MCF 10A (cell line): Measurements from ENCODE around the gene IFNLR1. TPM values are rescaled to one million over a fixed set of nuclear protein-coding genes. Genes with fewer than 3 reads are reported as not detected.
A peak's percentile ranks its signal among the peaks of the same experiment; 100 is the strongest.

Experiments used
- BruUV-seq: library from RNA; stranded (reverse); fragments of 400-500 nt; replicated peaks from 2 replicates; lab custom pipeline; 2021; lab: Mats Ljungman, UMichigan
- CTCF ChIA-PET: fragments of 300-600 bp; sonication (Branson Sonifier 250); formaldehyde crosslinking; extraction: SDS; loops from one replicate; lab custom pipeline; 2021; ENCODE audit warnings: antibody characterized with exemption, inconsistent platforms; lab: Yijun Ruan, JAX
- POLR2A ChIA-PET: fragments of 300-600, 350-650 bp; sonication (Branson Sonifier 250); formaldehyde crosslinking; extraction: SDS; loops from one replicate; lab custom pipeline; 2020; ENCODE audit warnings: antibody characterized with exemption, inconsistent platforms; lab: Yijun Ruan, JAX
- DNase-seq: peaks from one replicate; pipeline ENCODE4 v3.0.0-alpha.2; 2018; ENCODE audit not compliant: unreplicated experiment
- H3K27ac Mint-ChIP-seq: one replicate; pipeline ENCODE4 v1.8.0; 2022; ENCODE audit warnings: mild to moderate bottlenecking, low read depth, mixed read lengths; ENCODE audit not compliant: unreplicated experiment
- H3K27me3 Mint-ChIP-seq: one replicate; pipeline ENCODE4 v1.8.0; 2022; ENCODE audit warnings: mixed read lengths; ENCODE audit not compliant: insufficient read depth, unreplicated experiment
- H3K36me3 Mint-ChIP-seq: one replicate; pipeline ENCODE4 v1.8.0; 2022; ENCODE audit warnings: mild to moderate bottlenecking, moderate library complexity, mixed read lengths; ENCODE audit not compliant: insufficient read depth, unreplicated experiment
- H3K4me1 Mint-ChIP-seq: one replicate; pipeline ENCODE4 v1.8.0; 2022; ENCODE audit warnings: mixed read lengths; ENCODE audit not compliant: insufficient read depth, unreplicated experiment
- H3K4me3 Mint-ChIP-seq: one replicate; pipeline ENCODE4 v1.8.0; 2022; ENCODE audit warnings: mild to moderate bottlenecking, moderate library complexity, mixed read lengths; ENCODE audit not compliant: unreplicated experiment
- H3K9me3 Mint-ChIP-seq: one replicate; pipeline ENCODE4 v1.8.0; 2022; ENCODE audit warnings: mixed read lengths; ENCODE audit not compliant: unreplicated experiment
- intact Hi-C: fragments of 100-400 bp; cut with micrococcal nuclease; formaldehyde crosslinking; loops from 2 replicates; pipeline ENCODE4 v1.14.1; 2022
- total RNA-seq: library from RNA; stranded (reverse); gene quantifications from 2 replicates; pipeline ENCODE4 v1.2.3, GENCODE V29; 2022
- TF ChIP-seq, protein P1 (sequence below): fragments of 200-600 bp; IDR thresholded peaks from one replicate; pipeline ENCODE4 v1.8.0; 2022; ENCODE audit warnings: antibody characterized with exemption, mild to moderate bottlenecking; ENCODE audit not compliant: unreplicated experiment

Gene IFNLR1
- total RNA-seq, 1 experiment from 2014 or later, result 0.19 TPM

DNA sequence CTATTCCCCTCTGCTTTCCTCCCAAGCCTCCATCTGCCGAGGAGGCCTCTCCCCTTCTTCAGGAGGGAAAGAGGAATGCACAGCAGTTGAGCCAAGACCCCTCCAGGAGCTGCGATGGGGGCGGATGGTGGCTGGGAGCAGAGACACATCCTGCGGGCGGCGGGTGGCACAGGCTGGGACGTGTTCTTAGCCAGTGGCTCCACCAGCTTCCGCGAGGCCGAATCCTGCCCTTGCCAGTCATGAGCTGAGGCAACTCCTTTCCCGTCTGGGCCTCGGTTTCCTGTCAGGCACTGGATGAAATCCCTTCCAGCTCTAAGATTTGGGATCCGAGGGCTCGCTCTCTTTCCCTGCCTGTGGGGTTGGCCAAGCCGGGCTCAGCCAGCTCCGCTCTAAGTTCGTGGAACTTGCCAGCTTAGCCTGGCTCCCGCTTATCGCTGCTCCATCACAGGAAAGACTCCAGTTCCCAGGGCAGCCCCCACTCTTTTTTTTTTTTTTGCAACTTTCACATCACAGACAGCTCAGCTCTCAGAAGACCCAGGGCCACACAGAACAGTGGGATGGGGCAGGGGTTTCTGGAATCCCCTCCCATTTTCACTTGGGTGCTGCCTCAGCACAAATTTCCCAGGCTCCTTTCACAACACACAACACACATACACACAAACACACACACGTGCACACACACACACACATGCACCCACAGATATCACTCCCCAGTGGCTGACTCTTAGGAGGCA, 75.7 kb downstream of the IFNLR1 start:
- intact Hi-C loops, result loop anchor here (10.0 kb wide), 1 partner anchor 157 kb away; the partner anchor contains the start of gene PNRC2
- ChIA-PET CTCF (interaction anchor here (0.8 to 4.7 kb wide), 9 partner anchors 9 to 274 kb away, joined by 3 to 37 read pairs (median 4); no protein-coding TSS in a partner anchor), POLR2A (interaction anchor here (1.7 kb wide), 1 partner anchor 39 kb away, joined by 4 read pairs; no protein-coding TSS in a partner anchor)
- TF ChIP-seq, protein P1, sequence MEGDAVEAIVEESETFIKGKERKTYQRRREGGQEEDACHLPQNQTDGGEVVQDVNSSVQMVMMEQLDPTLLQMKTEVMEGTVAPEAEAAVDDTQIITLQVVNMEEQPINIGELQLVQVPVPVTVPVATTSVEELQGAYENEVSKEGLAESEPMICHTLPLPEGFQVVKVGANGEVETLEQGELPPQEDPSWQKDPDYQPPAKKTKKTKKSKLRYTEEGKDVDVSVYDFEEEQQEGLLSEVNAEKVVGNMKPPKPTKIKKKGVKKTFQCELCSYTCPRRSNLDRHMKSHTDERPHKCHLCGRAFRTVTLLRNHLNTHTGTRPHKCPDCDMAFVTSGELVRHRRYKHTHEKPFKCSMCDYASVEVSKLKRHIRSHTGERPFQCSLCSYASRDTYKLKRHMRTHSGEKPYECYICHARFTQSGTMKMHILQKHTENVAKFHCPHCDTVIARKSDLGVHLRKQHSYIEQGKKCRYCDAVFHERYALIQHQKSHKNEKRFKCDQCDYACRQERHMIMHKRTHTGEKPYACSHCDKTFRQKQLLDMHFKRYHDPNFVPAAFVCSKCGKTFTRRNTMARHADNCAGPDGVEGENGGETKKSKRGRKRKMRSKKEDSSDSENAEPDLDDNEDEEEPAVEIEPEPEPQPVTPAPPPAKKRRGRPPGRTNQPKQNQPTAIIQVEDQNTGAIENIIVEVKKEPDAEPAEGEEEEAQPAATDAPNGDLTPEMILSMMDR, result no peak
- DNase-seq, result no peak
- Mint-ChIP-seq H3K4me3 (no peak overlapping the region), H3K36me3 (no peaks in the 10 kb centered on the region), H3K27ac (no peak overlapping the region), H3K4me1 (peaks cover 21% of the 10 kb centered on the region), H3K9me3 (no peaks in the 10 kb centered on the region), H3K27me3 (no peaks in the 10 kb centered on the region)
- no TSS peak for BruUV-seq

DNA sequence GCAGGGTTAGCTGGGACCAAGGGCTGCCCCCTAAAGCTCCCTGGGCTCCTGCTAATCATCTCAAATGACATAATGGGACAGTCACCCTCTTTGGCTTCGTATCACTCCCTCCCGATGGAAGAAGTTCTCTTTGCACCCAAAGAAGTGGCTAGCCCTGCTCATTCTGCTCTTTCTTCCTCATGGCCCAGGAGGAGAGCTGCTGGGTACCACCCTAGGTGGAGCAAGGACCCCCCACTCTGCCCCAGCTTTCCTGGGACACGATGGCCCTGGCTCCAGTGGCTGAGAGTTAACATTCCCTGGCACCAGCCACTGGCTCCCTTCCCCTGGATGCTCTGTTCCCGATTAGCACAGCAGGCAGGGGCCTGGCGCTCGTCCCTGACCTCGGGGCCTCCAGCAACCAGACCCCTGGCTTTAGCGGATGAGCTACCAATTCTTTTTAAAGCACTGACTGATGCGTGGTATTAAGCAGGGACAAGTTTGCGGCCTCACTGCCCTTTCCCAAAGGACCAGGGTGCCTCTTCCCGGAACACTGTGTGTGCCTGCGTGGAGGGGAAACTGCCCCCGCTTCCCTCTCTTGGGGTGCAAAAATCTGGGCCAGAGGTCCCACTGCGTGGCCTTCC, 76.3 kb downstream of the IFNLR1 start:
- Mint-ChIP-seq H3K36me3 (no peaks in the 10 kb centered on the region), H3K27ac (no peak overlapping the region), H3K4me1 (peaks cover 21% of the 10 kb centered on the region), H3K4me3 (no peak overlapping the region), H3K27me3 (no peaks in the 10 kb centered on the region), H3K9me3 (no peaks in the 10 kb centered on the region)
- intact Hi-C loops, result loop anchor here (10.0 kb wide), 1 partner anchor 156 kb away; the partner anchor contains the start of gene PNRC2
- TF ChIP-seq, protein P1, result no peak
- CTCF ChIA-PET, result interaction anchor here (0.6 to 4.7 kb wide), 5 partner anchors 9 to 91 kb away, joined by 3 to 37 read pairs (median 3); no protein-coding TSS in a partner anchor
- no peak for DNase-seq
- BruUV-seq, result no TSS peak
- POLR2A ChIA-PET, result no interaction called here

DNA sequence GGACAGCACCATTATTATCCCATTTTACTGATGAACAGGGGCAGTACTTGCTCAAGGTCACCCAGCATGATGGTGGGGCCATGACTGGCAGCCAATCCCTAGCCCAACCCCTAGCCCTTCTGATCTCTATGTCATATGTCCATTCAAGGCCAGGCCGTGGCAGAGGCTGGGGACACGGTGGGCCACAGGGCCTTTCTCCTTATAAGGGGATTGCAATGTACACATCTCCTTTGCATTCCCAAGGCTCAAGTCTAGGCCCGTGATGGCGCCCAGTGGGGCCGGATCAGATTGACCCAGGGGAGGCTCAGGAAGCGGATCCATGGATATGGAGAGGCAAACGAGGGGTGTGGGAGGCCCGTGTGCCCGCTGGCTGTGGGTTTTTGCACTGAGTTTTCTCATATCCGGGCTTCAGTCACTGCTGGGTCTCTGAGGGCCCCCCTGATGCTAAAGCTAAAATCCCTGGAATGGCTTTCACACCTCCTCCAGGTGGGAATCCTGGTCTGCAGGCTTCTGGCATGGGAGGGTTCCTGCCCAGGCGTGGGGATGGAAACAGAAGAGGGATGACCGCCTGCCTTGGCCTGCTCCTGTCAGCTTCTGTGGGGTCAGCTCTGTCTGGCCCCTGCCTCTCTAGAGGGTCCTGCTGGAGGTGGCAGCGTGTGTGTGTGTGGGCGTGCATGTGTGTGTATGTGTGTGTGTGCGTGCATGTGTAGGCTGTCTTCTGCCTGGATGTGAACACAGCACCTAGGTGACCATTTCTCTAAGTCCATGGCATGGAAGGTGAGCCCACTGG, 77.2 kb downstream of the IFNLR1 start:
- peaks cover 21% of the 10 kb centered on the region for H3K4me1 Mint-ChIP-seq
- H3K27me3 Mint-ChIP-seq, result no peaks in the 10 kb centered on the region
- CTCF ChIA-PET, result interaction anchor here (0.6 to 1.9 kb wide), 3 partner anchors 8 to 92 kb away, joined by 3 to 6 read pairs (median 3); no protein-coding TSS in a partner anchor
- TF ChIP-seq, protein P1, result no peak
- BruUV-seq, result no TSS peak
- DNase-seq, result no peak
- peak overlapping the region; percentile 84 for H3K27ac Mint-ChIP-seq
- POLR2A ChIA-PET, result interaction anchor here (1.7 to 1.8 kb wide), 2 partner anchors 8 to 10 kb away, joined by 7 to 9 read pairs; no protein-coding TSS in a partner anchor
- H3K36me3 Mint-ChIP-seq, result no peaks in the 10 kb centered on the region
- no peaks in the 10 kb centered on the region for H3K9me3 Mint-ChIP-seq
- H3K4me3 Mint-ChIP-seq, result no peak overlapping the region
- intact Hi-C loops, result loop anchor here (10.0 kb wide), 1 partner anchor 155 kb away; the partner anchor contains the start of gene PNRC2
